GM18861 (cell line): Measurements from ENCODE around the gene DPPA5.
A peak's percentile ranks its signal among the peaks of the same experiment; 100 is the strongest.
"Not testable (repeated sequence)": the region's sequence is repeated elsewhere in the genome, so short reads cannot be mapped to it uniquely, and the experiment has no call there.

Source experiments
- ATAC-seq: cut with Tn5 transposase; IDR thresholded peaks from one replicate; pipeline ENCODE4 v1.9.1; 2021; ENCODE audit not compliant: unreplicated experiment

DPPA5 gene

DNA sequence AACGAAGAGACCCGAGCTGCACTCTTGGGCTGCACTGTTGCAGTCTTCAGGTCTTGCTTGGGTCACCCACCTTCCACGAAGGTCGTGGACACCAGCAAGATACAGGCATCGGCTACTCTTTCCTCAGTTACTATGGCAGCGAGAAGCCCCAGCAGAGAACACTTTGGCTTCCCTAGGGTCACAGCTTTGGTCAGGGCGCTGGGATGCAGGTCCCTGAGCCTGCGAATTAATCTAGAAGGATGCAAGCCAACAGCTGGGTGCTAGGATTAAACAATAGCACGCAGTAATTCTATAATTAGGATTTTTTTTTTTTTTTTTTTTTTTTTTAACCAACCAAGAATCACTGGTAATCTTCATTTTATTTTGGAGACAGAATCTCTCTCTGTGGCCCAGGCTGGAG, 10.5 kb upstream of the DPPA5 start:
- no peak for ATAC-seq

DNA sequence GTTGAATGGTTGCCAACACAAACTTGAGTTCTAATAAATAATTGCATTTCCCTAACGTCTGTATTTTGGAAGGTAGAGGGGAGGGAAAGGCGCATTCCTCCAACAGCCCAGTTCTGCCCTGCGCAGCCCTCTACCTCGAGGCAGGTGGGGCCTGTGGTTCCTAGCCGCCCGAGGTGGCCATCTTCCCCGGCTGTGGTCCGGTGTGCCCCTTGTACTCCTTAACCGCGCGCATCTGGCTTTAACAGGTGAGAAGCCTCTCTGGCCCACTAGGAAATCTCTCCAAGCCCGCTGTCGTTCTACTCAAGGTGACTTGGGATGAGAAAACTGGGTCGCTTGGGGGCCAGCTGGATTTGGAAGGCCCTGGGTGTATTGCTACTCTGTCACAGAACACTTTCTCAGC, 10.0 kb upstream of the DPPA5 start:
- ATAC-seq = no peak

DNA sequence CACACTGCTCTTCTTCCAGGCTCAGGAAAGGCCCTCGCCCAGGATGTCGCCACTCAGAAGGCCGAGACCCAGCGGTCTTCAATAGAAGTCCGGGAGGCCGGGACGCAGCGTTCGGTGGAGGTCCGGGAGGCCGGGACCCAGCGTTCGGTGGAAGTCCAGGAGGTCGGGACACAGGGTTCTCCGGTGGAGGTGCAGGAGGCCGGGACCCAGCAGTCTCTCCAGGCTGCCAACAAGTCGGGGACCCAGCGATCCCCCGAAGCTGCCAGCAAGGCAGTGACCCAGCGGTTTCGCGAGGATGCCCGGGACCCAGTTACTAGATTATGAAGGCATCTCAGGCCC, 9.4 kb upstream of the DPPA5 start:
- ATAC-seq = no peak

DNA sequence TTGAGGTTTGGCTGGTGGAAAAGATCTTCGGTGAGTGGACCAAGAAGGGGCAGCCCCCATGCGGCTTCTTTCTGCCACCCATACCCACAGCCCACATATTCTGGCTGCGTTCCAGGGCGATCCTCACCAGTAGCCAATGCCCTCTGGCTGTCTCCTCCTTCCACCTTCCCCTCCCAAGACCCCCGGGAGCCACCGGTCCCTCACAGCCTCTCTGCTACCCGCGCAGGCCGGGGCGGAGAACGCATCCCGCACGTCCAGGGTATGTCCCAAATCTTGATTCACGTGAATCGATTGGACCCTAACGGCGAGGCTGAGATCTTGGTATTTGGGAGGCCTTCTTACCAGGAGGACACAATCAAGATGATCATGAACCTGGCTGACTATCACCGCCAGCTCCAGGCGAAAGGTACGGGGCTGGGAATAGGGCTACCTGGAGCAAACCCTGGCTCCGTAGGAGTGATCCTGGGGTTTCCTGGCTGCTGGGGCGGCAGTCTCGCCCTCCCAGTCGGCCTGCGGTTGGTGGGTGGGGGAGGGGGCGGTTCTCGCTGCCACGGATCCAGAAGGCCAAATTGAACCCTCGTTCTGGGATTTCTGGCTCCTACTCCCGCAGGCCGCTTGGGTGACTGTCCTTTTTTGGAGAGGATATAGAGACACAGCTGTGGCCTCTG, 8.9 kb upstream of the DPPA5 start:
- no peak for ATAC-seq

DNA sequence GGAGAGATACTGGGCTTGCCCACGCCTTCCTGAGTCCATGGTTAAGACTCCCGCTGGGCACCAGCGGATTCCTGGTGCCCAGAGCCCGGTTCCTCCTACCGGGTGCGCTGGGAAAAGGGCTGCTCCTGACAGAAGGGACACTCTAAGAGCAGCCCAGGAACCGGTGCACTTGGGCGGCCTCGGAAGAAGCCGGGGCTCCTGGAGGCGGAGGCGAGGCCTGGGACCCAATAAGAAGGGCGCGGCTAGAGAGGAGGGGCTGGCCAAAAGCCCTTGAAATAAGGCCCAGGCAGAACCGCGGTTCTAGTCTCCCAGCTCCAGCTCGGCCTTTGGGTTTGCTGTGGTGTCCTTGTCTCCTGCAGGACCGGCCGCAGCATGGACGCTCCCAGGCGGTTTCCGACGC, 8.3 kb upstream of the DPPA5 start, which contains the start of gene KHDC3L:
KHDC3L (plus strand) TSS at position 301 of the 400 bp plus-strand sequence; CDS start at position 373, 72 bp downstream.
- no peak for ATAC-seq

DNA sequence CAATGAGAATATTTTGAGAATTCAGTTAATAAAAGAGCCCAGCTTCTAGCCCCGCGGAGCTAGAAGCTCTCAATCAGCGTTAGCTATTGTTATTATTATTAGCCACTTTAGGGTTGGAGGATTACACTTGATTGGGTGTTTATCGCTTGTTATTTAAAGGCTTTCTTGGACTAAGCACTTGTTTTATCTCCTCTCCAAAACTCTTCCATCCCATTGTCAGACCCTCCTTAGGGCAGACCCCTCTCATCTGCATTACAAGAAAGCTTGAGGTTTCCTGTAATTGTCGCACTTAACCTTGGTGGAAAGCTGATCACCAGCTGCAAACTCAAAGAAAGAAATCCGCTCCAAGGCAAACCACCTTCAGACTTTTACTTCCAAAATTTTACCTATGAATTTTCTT, 4.8 kb downstream of the DPPA5 start:
- no peak for ATAC-seq

DNA sequence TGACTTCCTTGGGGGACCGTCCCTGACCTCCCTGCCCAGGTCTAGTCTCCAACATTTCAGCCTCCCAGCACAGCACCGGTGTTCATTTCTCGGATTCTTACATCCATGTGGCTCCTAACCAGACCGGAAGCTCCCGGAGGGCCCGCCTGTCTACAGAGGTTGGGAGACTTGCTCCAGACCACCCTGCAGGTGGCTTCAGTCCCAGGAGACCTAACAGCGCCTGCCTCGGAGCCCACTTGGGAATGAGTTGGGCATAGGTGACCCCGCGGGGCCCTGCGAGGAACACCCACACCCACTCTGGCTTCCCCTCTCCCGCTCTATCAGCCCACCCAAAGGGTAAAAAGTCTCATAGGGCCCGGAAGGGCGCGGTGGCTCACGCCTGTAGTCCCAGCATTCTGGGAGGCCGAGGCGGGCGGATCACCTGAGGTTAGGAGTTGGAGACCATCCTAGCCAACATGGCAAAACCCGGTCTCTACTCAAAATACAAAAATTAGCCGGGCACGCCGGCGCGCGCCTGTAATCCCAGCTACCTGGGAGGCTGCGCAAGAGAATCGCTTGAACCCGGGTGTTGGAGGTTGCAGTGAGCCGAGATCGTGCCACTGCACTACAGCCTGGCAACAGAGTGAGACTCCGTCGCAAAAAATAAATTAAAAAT, 5.4 kb downstream of the DPPA5 start:
- ATAC-seq = no peak

DNA sequence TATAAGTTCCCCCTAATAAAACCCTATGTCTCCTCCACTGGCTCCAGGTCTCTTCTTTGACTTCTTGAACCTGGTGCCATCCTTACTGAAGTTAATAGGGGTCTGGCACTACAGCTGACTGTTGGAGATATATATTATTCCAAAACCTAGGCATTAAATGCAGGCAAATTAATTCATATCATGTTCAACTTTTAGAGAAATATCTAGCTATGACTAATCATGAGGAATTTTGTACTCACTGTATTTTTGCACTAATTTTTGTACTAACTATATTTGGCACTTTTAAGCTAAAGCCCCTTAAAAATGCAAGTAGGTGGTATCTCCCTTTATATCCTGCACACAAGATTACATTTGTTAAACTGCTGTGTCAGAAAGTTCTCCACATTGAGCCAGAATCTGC, 10.9 kb downstream of the DPPA5 start:
- no peak for ATAC-seq

DNA sequence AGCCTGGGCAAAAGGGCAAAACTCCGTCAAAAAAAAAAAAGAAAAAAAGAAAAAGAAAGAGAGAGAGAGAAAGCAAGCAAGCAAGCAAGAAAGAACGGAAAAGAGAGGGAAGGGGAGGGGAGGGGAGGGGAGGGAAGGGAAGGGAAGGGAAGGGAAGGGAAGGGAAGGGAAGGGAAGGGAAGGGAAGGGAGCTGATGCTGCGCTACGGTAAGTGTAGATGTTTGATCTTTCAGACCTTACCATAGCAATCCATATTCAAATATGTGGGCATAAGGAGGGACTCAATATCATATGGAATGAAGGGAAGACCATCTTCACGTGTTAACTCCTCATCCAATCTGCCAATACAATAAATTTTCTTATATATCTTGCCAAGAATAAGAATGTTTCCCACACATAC, 11.9 kb downstream of the DPPA5 start:
- ATAC-seq = no peak

DNA sequence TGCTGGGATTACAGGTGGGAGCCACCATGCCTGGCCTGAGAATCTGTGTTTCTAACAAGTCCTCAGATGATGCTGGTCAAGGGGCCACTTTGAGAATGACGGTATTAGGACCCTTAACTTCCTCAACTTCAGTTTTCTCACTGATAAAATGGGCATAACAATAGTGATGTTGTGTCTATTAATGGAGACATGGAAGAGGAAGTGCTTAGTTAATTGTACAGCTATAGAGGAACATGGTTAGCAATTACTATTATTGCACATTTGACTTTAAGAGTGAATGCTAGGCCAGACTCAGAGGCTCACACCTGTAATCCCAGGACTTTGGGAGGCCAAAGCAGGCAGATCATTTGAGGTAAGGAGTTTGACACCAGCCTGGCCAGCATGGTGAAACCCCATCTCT, 12.7 kb downstream of the DPPA5 start:
- ATAC-seq = no peak

DNA sequence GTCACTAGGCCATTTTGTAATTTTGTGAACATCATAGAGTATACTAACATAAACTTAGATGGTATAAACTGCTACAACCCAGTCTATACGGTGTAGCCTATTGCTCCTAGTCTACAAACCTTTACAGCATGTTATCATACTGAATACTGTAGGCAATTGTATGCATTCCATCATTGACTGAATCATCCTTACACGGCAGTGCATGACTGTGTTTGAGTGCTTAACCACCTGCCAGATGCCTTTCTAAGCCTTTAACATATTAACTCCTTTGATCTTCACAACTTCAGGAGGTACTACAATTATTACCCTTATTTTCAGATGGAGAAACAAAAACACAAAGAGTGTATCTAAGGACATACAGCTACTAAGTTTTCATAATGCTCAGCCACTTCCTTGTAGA, 14.0 kb downstream of the DPPA5 start:
- no peak for ATAC-seq

DNA sequence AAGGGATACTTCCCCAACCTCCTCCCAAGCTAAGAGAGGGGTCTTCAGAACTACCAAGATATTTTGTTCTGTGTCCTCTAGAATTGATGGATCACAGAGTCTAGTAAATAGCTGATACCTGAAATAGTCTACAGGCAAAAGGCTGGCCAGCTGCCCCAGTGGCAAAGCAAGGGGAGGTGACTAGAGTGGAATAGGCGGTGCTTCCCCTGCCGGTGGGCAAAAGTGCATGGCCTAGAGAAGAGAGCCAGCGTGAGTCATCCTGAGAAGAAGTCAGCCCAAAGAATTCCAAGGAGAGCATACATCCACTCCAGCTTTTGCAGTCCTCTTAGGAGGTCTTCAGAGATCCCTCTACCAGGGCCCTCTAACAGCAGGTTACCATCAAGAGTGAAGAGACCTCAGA, 14.7 kb downstream of the DPPA5 start:
- ATAC-seq = no peak

DNA sequence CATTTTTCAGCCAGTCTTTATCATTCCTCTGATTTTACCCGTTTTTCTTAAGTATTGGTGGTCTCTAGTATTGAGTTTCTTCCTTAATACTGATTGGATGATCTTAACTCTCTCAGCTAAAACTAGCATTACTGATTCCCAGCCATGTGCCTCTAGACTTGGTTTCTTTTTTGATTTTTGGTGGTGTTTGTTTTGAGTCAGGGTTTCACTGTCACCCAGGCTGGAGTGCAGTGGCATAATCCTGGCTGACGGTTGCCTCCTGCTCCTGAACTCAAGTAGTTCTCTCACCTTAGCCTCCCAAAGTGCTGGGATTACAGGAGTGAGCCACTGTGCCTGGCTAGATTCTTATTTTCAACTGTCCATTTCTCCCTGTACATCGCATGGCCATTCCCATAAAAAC, 24.9 kb downstream of the DPPA5 start:
- ATAC-seq = no peak

DNA sequence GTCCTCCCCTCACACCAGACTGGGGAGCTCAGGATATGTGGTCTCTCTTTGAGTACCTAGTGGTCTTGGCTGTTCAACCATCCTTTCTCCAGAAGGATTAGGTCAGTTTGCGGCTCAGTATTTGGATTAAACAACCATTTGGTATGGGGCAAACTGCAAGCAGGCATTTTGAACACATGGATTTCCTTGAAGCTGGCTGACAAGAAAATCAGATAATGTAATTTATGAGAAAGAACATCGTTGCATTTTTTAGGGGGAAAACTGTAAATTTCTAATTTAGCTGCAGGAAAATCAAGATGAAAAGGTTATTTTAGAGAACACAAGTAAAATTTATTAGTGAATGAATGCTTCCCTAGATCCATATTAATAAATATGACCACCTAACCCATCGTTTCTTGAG, 25.3 kb downstream of the DPPA5 start:
- ATAC-seq = no peak

DNA sequence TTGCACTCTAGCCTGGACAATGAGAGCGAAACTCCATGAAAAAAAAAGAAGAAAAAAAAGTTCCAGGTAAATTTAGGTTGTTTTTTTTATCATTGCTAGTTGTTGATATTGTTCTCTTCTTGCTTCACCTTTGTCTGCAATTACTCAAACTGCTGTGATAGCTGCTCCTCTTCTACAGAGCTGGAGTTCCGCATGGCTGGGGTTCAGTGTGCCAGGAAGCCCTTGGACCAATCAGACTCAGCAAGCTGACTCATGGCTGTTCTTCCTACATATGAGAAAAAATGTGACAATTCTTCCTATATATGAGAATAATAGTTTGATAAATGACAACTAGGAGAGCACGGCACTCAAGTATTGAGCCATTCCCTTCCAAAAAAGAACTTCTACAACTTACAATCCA, 28.4 kb downstream of the DPPA5 start:
- no peak for ATAC-seq

DNA sequence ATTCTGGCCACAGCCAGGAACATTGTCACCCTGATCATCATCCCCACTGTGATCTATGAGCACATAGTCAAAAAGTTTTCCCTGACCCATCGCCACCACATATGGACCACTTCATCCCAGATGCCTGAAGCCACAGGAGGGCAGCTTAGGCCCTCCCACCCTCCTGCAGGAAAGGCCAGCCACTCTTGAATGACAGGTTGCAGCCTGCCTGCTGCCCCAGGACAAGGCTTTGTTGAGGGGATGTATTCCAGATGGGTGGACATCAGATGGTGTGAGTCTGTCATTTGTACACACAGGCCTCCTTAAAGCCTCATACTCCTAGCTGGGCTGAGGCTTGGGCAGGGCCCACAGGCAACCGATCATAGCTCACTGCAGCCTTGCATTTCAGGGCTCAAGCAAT, 30.8 kb downstream of the DPPA5 start:
- ATAC-seq = no peak

DNA sequence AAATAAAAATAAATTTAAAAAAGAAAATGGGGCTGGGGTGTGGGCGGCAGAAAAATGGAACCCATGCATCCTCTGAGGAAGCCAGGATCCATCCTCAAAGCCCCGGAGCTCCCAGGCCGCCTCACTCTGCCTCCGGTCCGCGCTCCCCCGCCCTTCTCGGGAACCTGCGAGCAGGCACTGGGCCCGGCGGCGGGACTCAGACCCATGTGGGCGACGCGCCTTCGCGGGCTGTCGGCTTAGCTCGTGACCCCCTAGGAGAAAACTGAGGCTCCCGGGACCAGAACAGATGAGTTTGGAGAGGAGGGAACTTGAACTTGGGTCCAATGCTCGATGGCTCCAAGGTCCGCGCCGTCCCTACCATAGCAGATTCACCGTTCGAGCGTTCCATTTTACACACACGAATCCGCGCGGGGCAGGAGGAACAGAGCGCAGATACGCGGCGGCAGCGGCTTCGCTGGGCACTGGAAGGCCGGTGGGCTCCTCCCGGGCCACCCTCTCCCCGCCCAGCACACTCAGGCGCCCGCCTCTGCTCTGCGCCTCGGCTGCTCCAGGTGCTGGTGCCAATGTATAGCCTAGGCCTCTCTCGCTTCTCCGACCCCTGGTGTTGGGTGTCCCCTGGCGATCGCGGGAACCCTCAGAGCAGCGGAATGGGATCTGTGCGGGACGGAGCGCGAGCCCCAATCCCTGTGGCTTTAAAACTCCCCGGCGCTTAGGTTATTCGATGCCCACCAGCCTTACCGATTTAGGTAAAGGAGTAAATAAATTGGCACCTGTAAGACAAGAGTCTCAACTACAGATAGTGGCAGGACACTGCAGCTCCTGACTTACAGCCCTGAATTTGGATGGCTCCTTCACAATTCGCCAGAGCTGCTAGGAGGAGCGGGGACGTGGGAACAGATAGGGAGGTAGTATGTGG, 39.2 kb downstream of the DPPA5 start:
- ATAC-seq = no peak

DNA sequence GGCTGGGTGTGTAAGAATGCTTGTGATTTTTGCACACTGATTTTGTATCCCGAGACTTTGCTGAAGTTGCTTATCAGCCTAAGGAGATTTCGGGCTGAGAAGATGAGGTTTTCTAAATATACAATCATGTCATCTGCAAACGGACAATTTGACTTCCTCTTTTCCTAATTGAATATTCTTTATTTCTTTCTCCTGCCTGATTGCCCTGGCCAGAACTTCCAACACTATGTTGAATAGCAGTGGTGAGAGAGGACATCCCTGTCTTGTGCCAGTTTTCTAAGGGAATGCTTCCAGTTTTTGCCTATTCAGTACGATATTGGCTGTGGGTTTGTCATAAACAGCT, 43.6 kb downstream of the DPPA5 start:
- ATAC-seq = not testable (repeated sequence)

DNA sequence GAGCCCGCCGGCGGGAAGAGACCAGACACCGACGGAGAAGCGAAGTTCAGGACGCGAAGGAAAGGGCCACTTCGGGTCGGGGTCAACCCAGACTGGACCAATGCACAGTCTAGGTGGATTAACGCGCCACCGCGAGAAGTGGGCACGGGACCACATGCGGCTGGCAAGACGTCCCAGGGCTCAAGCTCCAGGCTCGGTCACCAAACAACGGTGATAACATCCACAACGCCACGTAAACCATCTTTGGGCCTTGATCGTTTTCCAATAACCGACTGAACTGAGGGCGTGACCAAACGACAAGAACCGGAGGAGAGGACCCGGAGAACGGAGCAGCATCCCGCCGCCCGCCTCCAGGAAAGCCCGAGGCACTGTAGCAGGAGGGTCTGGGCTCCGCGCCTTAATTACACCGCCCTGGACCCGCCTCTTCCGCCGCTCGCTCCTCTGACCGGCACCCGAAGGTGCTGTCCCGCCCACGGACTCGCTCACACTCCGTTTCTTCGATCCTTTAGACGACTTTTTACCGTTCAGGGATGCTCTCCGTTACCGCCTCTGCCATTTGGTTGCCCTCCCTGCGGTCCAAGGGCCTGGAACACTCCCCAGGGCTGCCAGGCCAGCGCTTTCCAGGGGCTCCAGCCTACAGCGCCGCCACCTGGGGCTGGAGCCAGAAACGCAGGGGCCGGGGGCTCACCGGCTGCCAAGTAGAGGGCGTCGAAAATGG, 44.1 kb downstream of the DPPA5 start:
- peak; percentile 93 for ATAC-seq

DNA sequence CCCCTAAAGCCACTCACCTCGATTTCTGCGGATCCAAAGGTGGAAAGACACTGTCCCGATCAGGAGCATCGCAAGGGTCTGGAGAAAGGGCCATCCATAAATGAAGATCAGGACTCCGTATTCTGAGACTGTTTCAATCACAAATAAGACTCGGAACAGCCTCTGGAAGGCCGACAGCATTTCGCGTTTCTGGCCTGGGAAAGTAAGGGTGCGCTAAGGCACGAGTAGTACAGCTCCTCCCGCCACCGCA, 44.6 kb downstream of the DPPA5 start:
- peak; percentile 5 for ATAC-seq

DNA sequence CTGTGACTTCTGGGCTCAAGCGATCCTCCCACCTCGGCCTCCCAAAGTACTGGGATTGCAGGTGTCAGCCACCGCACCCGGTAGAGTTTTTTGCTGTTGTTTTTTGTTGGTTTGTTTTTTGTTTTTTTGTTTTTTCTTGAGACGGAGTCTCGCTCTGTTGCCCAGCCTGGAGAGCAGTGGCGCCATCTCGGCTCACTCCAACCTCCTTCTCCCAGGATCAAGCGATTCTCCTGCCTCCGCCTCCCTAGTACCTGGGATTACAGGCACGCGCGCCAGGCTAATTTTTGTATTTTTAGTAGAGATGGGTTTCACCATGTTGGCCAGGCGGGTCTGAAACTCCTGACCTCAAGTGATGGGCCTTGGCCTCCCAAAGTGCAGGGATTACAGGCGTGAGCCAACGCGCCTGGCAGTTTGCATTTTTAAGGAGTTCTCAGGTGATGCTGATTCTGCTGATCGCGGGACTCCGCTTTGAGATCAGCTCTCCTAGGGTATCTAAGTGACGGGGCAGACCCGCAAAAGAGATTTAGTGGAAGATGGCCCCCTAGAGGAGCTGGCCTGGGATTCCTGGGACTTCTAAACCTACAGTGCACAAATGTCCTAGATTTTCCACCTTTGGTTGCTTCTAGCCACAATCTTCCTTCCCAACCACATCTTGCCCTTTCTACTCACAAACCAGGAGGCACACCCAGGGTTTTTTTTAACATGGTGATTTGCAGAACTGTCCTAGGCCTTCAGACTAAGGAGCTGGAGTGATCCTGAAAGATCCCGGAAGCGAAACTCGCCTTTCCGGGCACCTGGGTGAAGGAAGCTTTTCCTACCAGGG, 45.2 kb downstream of the DPPA5 start:
- no peak for ATAC-seq
